ENCODE measurements around the gene APOBEC3A. TPM values are rescaled to one million over a fixed set of nuclear protein-coding genes. Genes with fewer than 3 reads are reported as not detected.
A peak's percentile ranks its signal among the peaks of the same experiment; 100 is the strongest.

APOBEC3A gene
- total and polyA plus RNA-seq, 2 of the 13 experiments (the other 11 are each of a cell fraction or from before 2014, with no cell fraction given), result not detected

GRCh38 chr22:38924347-38924952, 33.0 kb upstream of the APOBEC3A start (continued):
- TF ChIP-seq LRRFIP1 (CRISPR knock-in tag; conservative IDR thresholded peaks at IDR 0.05) (no peak), NR2F2 (IDR thresholded peaks at IDR 0.05; ENCODE audit: borderline replicate concordance, low read depth) (no peak), CSRNP2 (CRISPR knock-in tag; conservative IDR thresholded peaks at IDR 0.05; ENCODE audit: low read depth) (no peak), ZNF282 (IDR thresholded peaks at IDR 0.05; ENCODE audit: partially characterized antibody) (no peak), ZNF678 (CRISPR knock-in tag; IDR thresholded peaks at IDR 0.05) (no peak), MTF2 (CRISPR knock-in tag; IDR thresholded peaks at IDR 0.05; ENCODE audit: borderline replicate concordance) (no peak), ARNT (IDR thresholded peaks at IDR 0.05) (no peak), ZNF382 (CRISPR knock-in tag; IDR thresholded peaks at IDR 0.05; ENCODE audit: borderline replicate concordance) (no peak), FLYWCH1 (CRISPR knock-in tag; IDR thresholded peaks at IDR 0.05) (no peak), ZNF781 (CRISPR knock-in tag; IDR thresholded peaks at IDR 0.05; ENCODE audit: borderline replicate concordance, not compliant biosample characterization) (no peak), ATF2 (CRISPR knock-in tag; IDR thresholded peaks at IDR 0.05) (peak; percentile 45; the same call in 1 of the 2 replicates), ZNF281 (CRISPR knock-in tag; IDR thresholded peaks at IDR 0.05; ENCODE audit: borderline replicate concordance) (no peak), HMGA1 (CRISPR knock-in tag; conservative IDR thresholded peaks at IDR 0.05) (no peak), SALL2 (CRISPR knock-in tag; IDR thresholded peaks at IDR 0.05) (no peak), SKIL (CRISPR knock-in tag; IDR thresholded peaks at IDR 0.05; ENCODE audit: borderline replicate concordance) (no peak), RNF219 (CRISPR knock-in tag; IDR thresholded peaks at IDR 0.05) (no peak)
